PFSK-1 (cell line): Measurements from ENCODE around the gene GTPBP4.

Experiments
- POLR2AphosphoS5 ChIP-seq: IDR thresholded peaks from 2 replicates; pipeline ENCODE4 v1.6.1; 2012; ENCODE audit warnings: low read depth, mild to moderate bottlenecking, control low read depth, low read length, moderate library complexity
- REST ChIP-seq, 2 experiments: IDR thresholded peaks; 2 replicates each; pipeline versions ENCODE4 v1.6.1 to v1.8.0; 2011 to 2012; ENCODE audit warnings: low read depth in 2 of 2, low read length in 2 of 2, control low read depth in 1 of 2, inconsistent platforms in 1 of 2, mild to moderate bottlenecking in 1 of 2, moderate library complexity in 1 of 2; ENCODE audit not compliant: insufficient read depth in 1 of 2
- SIN3A ChIP-seq: IDR thresholded peaks from 2 replicates; pipeline ENCODE4 v1.6.1; 2012; ENCODE audit warnings: mild to moderate bottlenecking, low read length, moderate library complexity, borderline replicate concordance; ENCODE audit not compliant: insufficient read depth
- TAF1 ChIP-seq: IDR thresholded peaks from 2 replicates; pipeline ENCODE4 v1.6.1; 2012; ENCODE audit warnings: low read length, control low read depth, borderline replicate concordance; ENCODE audit not compliant: insufficient read depth

- no peak for TF ChIP-seq TAF1
- no peak for TF ChIP-seq POLR2AphosphoS5
- TF ChIP-seq REST (IDR thresholded peaks at IDR 0.05; ENCODE audit: insufficient read depth in 1 of 2, low read depth in 2 of 2, low read length in 2 of 2), result no peak
- no peak for TF ChIP-seq SIN3A
Measured at GRCh38 chr10:1011696-1012095, 23.5 kb downstream of the GTPBP4 start.
